NCI-H2171 treated with DMSO at 0.1 percent for 48 hours (cell line): ENCODE results near the gene ZFAND3.
"Not testable (repeated sequence)": the region's sequence is repeated elsewhere in the genome, so short reads cannot be mapped to it uniquely, and the experiment has no call there.

Experiments used
- DNase-seq: peaks from one replicate; lab custom pipeline; 2025; lab: John Stamatoyannopoulos, UW

ZFAND3 gene

DNA sequence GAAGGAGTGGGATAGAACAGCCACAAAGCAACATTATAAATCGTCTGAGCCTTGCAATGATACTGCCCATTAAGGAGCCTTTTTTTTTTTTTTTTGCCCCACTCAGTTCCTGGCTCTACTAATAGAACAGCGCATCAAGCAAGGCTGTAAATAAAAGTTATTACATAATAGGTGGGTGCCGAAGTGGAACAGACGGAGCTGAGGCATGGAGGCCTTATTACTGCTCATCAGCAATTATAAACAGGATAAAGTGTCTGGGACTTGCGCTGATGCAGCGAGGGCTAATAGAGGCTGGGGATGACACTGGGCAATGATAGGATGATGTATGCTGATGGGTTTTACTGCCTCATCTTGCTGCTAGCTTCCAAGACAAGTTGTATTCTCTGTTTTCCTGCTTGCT lies 272.1 kb downstream of the ZFAND3 start:
- no peak for DNase-seq

DNA sequence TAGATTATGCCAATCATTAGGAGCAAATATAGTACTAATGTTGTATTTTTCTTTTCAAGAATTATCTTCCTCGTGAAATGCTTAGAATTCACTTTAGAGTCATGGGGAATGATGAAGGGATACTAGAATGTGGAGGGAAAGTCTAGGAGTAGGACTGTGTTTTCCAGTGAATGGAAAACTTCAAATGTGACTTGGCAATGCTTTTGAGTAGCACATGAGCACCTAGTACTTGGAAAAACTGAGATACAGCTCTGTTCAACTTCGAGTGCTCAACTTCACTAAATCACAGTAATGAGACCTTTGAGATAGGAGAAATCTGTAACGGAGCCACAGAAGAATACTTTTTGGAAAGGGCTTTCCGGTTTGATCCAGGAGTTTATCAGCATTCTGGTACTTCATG lies 272.9 kb downstream of the ZFAND3 start:
- no peak for DNase-seq

DNA sequence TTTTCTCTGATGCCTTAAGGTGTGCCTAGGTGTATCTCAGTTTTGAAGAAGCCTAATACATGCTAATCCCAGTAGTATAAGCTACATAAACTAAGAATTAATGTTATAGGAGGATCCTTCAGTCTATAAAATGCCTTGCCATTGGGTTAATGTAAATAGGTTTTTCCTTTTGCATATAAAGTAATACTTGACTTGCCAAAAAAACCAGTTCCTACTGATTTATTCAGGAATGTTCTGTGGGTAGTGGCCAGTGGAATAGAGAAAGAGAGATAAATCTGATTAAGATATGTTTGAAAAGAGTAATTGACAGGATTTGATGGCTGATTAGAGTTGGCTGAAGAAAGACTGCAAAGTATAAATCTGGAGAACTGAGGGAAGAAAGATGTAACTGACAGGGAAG lies 273.4 kb downstream of the ZFAND3 start:
- DNase-seq = no peak

DNA sequence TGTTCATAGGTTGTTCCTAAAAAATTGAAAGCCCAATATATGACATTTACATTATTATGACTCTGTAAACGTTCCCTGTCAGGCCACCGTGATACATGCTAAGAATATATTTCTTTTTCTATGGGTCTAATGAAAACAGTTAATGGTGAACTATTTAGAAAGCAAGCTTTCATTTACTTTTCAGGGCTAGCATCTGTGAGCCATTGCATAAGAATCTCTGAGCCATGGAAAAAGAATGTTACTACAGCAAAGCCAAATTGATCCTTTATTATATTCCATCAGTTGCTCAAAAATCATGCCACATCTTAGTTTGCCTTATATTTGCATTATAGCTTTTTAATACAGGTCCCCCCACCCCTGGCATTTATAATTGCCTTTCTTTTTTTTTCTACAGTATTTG lies 275.5 kb downstream of the ZFAND3 start:
- DNase-seq = no peak

DNA sequence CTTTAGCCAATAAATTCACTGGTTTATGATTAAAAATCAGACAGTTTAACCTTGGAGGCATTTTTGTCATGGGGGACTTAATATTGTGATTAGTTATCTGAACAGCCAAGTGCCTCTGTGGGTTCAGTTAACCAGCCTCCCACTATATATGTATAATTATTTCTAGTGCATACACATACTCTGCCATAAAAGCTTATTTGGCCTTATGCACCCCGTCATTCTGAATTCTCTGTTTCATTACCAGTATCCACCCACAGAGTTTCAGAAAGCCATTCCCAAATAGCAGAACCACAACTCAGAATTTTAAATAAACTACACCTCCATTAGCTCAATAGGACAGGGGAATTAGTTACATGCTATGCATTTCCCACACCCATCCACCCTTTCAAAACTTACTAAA lies 279.7 kb downstream of the ZFAND3 start:
- DNase-seq = no peak

DNA sequence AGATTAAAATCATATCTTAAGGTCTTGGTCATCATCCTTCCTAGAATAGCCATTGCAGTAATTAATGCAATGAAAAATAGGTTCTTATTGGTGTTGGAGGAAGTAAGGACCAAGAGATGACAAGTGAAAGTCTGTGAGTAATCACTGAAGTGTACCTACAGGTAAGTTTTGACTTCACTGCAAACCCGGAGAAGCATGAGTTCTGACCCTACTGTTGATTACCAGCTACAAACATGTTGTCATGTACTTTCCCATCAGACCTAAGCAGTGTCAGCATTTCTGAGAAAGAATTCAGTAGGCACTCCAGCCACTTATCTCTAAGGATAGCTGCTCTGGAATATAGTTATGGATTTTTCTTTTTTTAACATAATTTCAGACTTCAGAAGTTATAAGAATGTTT lies 280.9 kb downstream of the ZFAND3 start:
- no peak for DNase-seq

DNA sequence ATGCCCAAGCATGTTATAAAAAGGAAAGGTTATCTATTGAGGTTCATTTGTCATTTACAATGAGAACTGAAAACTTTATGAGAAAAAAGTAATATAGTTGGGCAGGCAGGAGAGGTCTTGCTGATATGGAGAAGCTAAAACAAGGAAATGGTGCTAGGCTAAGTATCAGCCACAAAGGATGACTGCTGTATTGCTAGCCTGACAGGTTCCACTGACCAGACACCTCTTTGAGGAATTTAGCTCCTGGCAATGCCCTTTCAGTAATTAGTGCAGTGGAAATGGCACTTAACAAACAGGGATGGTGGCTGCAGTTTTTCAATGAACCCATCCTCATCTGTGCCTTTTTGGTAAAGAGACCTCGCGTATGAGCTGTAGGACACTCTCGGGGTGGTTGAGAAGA lies 284.4 kb downstream of the ZFAND3 start:
- no peak for DNase-seq

DNA sequence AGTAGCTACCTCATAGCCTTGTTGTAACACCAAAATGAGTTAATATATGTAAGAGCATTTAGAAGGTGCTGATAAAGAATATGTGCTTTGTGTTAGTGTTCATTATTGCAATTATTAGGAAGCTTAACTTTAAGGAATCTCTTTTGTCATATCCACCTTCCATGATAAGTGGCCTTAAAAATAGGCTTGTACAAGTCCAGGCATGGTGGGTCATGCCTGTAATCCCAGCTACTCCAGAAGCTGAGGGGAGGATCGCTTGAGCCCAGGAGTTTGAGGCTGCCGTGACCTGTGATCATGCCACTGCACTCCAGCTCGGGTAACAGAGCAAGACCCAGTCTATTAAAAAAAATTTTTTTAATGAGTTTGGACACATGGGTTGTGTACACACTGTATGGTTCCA lies 285.5 kb downstream of the ZFAND3 start:
- no peak for DNase-seq

DNA sequence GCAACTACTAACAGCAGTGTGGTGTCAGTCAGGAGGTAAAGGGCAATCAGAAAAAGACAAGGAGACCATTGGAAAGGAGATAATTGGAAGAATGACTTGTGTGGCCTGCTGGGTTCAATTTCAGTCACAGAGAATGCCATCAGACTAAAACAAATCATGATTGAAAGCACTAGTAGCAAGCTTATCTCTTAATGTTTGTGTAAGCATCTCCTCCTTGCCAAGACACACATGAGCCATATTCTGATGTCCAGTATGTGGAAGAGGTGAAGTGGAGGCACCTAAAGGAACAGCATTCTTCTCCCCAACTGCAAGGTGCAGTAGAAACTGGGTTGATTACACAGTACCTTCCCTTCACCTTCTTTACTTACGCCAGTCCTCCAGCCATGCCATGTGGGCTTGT lies 287.5 kb downstream of the ZFAND3 start:
- DNase-seq = no peak

DNA sequence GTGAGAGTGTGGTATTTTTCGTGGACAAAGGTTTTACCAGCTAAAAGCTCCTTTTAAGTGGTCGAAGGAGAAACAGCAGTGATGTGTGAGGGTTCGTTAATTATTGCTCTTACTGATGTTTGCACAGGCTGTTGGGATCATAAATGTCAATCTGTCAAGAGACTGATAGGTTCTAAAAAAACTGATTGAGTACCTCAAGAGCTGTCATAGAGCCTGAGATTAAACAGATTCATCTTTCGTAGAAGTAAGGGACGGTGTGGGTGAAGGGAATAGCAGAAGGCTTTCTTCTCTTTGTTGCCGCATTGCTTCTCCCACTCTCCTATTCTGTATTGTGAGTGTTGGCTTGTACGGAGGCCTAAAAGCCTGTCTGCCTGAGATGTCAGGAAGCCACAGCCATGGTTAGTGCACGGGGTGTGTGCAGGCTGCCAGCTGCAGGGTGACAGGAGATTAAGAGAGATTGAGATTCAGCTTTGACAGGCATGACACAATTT lies 291.0 kb downstream of the ZFAND3 start:
- DNase-seq = peak; percentile 90

DNA sequence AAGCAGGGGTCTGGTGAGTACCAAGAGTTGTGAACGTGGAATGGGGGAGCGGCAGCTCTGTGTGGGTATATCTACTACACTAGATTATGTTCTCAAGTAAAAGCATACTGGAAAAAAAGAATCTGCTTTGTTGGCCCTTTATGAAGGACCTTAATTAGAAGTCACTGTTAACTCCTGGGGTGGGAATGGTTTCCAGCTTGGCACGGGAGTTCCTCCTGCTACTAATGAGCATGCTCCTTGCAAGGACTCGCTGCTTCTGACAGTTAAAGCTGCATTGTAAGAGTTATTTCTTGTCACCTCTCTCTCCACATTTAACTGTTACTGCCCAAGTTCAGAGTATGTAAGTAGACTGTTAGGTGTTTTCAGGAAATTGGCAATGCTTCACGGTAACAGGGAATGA lies 292.7 kb downstream of the ZFAND3 start:
- DNase-seq = no peak

DNA sequence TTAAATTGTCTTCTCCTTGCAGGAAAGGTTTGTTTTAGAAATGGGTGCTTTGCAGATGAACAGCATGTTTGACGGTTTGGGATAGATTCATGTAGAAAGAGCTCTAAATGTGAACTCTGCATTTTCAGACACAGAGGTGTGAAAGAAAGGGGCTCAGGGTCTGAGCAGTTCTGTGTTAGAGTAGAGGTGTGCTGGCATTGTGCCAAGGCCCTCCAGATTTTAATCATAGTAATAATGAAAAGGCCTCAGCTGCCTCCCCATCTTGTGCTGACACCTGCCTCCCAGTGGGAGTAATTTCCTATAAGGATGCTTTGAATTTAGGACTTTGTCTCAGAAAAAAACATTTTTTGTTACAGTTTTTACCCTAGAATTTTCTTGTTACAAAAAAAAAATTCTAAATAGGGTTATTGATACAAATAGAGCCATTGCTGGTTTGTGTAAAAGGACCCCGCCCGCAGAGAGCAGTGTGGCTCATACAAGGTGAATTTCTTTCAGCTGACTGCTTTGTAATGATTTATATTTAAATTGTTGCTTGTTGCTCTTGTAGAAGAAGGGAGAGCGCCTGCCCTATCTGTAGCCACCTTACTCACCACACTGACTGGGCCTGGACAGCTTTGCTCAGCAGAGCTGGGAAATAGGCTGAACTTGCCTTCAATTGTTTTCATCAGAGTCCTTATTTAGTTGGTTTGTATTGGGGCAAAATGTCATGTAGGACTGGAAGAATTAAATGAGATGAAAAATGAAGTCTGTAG lies 294.5 kb downstream of the ZFAND3 start:
- DNase-seq = peak; percentile 81

DNA sequence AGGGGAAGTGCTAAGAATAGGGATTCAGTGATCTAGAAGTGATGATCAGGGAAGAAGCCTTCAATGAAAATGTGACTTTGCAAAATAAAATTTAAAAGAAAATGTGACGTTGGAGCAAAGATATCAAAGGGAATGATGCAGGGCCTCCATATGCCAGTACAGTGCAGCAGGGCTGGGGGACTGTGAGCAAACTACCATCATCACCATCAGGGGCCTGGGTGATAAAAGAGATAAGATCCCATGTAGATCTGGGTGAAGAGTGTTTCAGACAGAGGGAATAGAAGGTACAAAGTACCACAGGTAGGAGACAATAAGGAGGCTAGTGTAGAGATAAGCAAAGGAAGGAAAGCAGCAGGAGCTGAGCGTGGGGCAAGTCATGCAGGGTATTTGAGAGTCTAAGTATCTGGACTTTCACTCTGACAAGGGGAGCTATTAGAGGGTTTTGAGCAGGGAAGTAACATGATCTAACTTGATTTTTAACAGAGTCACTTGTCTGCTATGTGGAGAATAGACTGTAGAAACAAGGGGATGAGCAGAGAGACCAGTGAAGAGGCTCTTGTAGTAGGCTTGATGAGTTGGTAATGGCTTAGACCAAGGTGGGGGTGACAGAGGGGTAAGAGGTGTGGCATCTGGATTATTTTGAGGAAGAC lies 295.6 kb downstream of the ZFAND3 start:
- peak; percentile 27 for DNase-seq

DNA sequence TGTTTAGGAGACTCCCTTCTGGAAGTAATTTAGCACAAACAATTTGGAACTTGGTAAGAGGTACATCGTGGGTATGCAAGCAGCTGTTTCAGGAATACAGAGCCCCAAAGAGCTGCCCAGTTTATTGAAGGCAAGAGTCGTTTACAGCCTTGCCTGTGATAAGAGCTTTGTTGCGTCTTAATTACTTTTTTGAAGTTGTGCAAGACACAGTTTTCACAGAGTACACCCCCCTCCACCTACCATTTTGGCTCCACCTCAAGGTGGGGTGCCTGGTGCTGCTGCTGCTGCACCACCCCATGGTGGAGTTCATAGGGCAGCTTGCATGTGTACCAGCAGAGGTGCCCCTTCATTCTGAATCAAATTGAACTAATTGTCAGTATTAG lies 296.1 kb downstream of the ZFAND3 start:
- no peak for DNase-seq

DNA sequence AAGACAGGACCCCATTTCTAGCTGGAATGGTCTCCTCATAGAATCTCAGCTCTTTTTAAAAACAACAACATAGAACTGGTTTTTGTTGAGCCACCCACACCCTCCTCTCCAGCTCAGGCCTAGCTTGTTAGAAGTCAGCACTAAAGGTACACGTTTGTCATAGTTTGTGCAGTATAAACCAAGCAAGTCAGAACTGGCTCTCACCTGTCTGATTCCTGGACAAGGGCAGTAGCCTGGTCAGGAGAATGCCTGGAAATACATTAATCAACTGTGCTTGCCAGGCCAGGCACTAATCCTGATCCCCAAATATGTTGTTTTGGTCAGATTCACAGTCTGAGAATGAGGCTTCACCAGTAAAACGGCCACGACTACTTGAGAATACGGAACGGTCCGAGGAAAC lies 296.7 kb downstream of the ZFAND3 start:
- DNase-seq = no peak

DNA sequence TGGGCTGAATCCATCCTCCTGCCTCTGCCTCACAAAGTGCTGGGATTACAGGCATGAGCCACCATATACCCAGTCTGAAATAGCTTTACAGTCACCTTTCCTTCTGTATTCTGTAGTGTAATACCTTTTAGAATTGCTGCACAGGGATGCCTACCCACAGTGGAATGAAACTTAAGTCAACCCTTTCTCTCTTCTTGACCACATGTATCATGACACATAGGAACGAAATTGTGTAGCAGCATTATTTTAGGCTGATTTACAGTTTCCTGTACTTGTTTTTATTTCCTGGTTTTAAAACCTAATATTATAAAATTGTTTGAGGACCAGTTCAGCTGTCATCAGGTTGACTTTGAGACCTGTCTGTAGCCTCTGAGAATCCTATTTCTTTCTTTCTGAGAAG lies 297.8 kb downstream of the ZFAND3 start:
- DNase-seq = no peak

DNA sequence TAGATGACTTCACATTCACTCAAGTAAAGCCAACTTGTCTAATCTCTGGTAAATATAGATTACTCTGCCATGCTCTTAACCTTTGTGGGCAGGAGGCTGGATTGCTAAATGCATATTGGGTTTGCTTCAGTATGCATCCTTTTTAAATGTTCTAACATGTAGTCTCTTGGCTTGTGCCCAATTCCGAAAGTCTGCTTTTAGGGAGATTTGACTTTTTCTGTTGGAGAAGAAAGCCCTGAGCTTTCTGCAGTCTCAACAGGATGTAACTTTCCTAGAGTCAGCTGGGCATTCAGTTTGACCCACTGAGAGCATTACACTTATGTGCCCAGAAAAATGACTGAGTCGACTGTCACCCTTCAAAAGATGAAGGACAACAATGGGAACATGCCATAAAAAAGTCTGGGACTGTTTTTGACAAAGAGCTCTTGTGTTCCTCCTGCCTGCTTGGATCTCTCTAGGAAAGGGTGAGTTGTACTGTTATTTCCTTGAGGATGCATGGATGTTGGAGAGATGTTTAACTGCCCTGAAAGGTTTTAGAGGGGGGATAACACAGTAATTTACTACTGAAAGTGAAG lies 299.4 kb downstream of the ZFAND3 start:
- DNase-seq = no peak

DNA sequence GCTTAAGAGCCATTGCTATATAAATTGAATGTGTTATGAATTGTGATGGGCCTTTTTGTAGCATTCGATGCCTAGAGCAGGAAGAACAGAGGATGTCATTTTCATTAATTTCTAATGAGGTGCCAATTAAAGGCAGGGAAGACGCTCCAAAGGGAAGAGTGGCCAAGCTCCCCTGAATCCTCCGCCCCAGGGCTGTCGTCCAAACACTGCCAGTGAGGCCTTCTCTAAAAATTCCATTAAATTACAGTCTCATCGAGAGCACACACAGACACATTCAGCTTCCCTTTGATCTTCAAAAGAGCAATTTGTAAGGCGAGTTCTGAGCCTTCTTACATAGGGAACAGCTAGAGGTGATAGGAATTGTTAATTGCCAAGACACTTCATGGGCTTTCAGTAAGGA lies 300.0 kb downstream of the ZFAND3 start:
- DNase-seq = no peak

DNA sequence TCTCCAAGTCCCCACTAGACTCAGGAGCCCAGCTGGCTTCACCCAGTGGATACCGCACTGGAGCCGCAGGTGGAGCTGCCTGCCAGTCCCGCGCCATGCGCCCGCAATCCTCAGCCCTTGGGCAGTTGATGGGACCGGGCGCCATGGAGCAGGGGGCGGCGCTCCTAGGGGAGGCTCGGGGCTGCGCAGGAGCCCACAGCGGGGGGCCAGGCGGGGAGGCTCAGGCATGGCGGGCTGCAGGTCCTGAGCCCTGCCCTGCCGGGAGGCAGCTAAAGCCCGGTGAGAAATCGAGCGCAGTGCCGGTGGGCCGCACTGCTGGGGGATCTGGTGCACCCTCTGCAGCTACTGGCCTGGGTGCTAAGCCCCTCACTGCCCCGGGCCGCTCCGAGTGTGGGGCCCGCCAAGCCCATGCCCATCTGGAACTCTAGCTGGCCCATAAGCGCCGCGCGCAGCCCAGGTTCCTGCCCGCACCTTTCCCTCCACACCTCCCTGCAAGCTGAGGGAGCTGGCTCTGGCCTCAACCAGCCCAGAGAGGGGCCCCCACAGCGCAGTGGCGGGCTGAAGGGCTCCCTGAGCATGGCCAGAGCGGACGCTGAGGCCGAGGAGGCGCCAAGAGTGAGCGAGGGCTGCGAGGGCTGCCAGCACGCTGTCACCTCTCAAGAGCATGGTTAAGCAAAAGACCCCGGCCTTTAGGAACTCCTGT lies 304.8 kb downstream of the ZFAND3 start:
- not testable (repeated sequence) for DNase-seq

DNA sequence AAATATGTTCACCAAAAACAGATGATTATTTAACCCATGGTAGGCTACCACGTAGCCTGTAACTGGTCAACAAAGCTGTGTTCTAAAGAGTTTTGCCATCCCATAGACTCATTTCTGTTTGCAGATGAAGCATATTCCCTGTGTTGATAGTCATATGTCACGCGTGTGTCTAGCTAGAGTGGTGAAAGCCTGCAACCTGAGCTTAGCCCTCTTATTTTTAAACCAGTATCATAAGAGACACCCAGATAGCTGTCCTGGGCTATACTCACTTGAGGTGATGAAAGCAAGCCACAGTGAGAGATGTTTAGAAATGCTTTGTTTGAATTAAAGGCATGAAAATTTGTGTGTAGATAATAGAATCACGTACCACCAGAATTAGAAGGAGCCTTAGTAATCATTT lies 307.8 kb downstream of the ZFAND3 start:
- no peak for DNase-seq

DNA sequence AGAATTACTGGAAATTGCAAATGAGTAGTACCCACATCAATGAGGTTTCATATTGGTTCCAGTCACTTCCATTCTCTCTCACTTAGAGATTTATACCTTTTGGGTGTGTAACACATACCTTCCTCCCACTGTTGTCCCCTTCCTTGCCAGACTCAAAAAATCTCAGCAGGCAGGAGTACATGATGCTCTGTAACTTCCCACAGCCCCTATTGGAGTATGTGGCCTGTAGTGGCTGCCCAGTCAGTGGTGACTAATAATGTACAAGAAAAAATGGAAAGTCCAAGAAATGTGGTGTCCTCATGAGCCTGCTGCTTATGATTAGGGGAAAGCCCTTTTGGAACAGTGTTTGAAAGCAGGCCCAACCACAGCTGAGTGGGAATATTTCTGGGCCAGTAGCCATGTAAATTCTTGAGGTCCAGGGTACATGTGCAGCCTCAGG lies 312.0 kb downstream of the ZFAND3 start:
- DNase-seq = no peak

DNA sequence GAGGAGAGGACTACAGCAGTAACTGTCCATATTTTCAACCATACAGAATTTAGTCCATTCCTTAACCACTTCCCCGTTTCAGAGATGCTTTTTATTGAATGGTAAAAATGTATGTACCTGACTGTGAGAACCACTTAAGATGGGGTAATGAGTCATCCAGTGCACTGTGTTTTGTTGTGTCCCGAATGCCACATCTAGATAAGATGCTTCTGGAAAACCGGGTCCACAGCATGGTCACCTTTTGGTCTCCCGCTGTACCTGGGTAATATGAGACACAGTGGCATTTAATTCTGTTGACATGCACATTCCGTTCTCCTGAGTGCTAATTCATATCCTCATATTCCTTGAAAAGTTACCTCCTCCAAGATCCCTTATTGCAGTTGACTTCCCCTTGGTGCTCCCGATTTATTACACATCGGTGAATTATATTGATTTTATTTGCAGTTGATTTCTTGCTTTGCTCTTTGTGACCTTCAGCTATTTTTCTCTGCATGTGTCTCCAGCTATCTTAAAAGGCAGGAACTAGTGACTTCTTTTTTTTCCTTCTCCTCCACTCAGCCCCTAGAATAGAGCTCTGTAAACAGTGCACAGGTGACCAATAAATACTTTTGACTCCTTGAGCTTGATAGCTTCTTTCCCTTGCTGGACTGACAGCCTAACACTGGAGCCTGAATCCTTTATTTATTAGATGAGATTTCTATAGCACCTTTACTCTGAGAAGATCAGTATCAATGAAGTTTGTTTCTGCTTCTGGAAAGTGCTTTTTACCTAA lies 314.6 kb downstream of the ZFAND3 start:
- no peak for DNase-seq
